Suppressor macrophage (primary cell): ENCODE measurements around the gene TBC1D2B.
A peak's percentile ranks its signal among the peaks of the same experiment; 100 is the strongest.

Source experiments
- DNase-seq, 4 experiments: peaks; one replicate each; pipeline ENCODE4 v3.0.0-alpha.2; 2020 to 2022

Gene TBC1D2B

DNA sequence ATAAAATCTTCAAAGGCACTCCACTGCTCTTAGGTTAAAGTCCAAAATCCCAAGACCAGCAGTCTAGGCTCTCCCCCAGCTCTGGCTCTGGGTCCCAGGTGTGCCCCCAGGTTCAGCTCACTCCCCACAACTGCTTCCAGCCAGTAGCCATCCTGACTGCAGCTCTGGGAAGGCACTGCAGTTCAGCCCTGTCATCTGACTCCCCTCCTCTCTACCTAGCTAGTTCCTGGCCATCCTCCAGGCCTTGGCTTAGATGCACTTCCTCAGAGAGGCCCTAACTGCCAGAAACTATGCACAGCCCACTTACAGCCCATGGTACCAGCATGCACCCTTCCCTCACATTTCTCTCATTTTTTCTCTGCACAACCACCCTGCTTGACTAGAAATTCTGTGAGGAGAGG is 25.5 kb downstream of the TBC1D2B start:
- DNase-seq: no peak

DNA sequence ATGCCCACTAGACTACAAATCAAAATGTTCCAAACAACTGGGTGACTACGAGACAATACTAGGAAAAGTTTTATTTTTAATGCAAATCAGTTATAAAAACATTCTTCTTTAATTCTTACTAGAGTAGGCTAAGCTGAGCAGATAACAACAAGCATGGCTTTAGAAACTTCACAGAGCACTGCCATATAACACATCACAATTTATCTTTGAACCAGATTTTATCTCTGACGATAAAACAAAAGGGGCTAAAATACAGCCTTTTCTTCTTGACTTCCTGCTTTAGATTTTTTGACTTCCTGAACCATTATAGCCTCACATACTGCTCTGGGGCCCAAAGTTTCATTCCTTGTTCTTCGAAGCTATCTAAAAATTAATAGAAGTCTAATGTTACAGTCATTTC is 25.9 kb downstream of the TBC1D2B start:
- DNase-seq: no peak

DNA sequence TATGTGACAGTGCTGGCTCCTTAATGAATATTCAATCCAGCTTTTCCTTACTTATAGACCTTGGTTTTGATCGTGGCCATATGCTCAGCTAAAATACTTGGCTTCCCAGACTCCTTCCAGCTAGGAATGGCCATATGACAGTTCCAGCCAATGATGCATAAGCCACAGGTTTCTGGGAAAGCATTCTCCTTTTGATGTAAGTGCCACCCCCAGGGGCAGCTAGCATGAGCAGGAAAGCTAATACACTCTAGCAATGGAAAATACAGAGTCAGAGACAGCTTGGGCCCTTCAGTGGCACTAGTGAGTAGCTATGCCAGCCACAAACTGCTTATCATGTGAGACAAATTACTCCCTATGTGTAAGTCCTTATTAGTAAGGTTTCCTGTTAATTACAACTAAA is 26.7 kb downstream of the TBC1D2B start:
- DNase-seq: no peak

DNA sequence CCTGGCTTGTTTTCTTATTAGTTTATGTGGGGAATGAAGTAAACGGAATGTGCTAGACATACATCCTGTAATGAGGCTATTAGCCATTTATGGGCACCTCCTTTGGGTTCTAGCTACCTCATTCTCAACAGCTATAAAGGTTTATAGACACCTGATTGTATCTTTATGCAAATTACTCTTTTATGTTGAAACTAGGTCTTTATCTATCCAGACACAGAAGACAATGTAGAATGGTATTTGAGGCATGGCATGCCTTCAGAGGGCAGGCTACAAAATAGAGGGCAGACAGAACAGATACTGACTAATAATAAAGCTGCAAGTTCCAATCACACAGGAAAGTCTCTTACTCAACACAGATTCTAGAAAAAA is 27.1 kb downstream of the TBC1D2B start:
- DNase-seq: no peak

DNA sequence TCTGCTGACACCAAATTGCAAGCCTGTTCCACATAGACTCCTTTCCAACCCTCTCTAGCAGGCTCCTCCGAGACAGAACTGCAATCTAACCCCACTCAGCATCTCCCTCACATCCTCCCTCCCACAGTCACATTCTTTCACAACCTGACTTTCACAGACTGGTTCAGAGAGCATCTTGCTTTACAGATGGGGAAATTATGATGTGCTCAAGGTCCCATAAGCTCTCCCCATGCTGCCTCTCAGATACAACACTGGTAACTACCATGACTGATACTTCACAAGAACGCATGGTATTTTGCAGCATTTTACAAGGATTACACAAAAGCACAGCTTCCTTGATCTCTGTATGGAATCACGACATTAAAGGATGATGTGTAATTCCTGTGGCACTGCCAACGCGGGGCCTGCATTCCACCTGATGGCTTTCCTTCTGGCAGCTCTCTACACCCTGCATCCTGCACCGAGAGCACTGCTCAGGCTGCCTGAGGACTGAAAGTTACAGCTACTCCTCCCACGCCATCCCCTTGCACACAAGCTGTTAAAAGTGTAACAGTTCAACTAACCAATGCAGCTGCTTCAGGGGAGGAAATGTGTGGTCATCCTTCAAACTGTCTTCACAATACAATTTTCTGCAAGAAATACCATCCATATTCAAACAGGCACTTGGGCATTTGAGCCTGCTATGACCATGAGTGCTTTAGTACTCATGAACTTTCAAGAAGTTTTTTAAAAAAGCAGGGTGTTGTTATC is 27.6 kb downstream of the TBC1D2B start:
- DNase-seq: peak; percentile 74 to 88 (median 82)

DNA sequence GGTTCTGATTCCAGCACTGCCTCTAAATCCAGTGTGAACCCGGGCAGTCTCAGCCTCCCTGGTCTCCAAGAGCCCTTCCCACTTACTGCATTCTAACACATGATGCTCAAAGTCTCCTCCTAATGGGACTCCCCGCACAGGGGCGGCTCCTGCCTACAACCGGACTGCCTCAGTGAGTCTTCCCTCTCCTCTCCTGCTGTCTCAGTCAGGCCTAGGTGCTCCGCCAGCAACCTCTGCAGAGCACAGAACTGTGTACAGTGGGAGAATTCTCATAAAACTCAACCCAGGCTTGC is 28.9 kb downstream of the TBC1D2B start:
- DNase-seq: peak in 1 of 4 experiments; percentile 39

DNA sequence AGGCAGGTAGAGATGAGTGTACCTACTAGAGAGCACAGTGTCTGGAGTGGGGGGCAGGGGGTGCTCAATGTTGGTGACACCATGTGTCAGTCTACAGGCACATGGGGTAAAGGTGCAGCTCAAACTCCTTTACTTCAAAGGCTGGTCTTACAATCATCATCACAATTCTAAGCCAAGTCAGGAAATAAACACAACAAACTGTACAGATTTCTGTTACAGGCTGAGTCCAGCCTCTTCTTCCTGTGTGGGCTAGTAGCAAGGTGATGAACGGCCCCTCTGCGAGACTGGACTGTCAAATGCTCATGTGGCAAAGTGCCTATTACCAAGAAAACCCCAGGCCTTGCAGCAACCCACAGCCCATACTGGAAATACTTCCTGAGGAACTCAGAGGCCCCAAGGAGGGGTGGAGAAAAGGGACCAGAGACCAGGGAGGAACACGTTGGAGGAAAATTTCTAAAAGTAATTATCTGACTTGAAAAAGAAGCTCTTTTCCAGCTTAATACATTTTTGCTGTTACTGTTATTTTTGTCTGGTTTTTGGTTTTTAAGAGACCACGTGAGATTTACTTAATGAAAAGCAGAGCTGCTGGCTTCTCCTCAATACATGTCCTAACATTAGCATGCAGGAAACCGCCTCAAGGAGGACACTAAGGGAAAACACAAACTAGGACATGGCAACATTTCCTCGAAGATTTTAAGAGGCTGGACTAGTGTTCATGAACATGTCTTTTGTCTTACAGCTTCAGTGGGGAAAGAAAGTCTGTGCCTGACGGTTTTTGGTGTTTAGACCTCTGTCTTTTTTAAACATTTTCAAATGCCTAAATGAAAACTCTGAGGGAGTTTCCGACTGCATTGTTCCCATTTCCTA is 29.5 kb downstream of the TBC1D2B start:
- DNase-seq: peak; percentile 74 to 87 (median 86)

DNA sequence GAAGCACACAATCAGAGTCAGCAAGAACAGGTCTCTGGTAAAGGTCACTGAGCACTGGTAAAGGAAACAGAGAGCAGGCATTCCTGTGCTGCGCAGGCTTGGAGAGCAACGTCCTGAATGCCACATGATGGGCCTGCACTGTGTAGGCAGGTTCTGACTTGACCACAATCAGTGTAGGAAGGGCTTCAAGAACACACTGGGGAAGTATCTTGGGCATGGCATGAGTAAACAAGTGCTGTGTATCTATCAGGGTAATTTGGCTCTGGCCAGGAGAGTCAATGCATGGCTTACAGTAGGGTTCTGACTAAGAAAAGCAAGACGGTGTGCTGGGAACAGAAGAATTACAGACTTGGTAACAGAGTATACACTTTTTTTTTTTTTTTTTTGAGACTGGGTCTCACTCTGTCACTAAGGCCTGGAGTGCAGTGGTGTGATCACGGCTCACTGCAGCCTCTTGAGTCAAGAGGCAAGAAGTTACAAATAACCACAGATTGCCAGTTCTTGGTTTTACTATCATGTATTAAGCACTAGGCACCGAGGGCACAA is 30.6 kb downstream of the TBC1D2B start:
- DNase-seq: peak; percentile 75 to 92 (median 88)

DNA sequence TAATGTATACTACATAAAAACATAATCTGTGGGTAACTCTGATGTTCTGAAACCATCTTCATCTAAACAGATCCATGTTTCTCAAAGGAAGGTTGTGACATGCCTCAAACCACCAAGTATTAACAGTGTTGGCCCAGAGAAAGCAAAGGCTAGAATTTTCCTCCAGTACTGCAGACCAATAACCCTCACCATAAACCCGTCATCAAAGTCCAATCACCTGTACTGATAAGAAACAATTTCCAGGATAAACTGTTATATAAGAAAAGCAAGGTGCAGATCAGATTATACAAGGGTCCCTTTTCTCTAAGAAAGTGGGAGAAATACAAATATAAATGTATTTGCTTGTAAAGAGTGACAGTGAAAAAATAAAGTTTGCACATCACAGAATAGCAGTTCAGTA is 32.3 kb downstream of the TBC1D2B start:
- DNase-seq: no peak

DNA sequence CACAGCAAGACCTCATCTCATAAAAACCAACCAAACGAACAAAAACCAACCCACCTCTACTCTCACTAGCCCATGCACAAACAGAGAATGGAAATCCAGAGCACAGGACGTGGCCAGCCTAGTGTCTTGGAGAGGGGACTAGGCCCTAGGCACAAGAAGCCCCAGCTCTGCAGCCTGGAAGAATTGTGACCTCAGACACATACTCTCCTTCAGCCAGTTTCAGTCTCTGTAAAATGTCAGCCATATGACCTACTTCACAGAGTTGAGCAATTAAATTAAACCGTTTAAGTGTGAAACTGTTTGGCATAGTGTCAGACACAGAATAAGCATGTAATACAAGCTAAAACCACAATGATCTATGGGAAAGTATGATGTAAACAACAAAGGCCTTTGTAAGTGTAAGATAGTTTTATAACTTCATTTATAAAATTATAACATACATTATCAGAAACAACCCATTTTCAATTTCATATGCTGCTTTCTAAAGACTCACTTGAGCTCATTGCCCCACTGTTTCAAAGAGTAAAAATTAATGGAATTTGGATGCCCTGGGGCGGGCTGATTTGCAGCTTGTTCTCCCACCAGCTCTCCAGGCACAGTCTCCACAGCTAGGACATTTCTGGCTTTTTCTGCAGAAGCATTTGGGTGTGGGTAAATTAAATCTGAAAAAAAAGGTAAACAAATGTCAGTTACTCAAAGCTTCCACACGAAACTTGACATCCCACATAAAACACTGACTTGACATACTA is 32.9 kb downstream of the TBC1D2B start:
- peak; percentile 43 to 82 (median 60) for DNase-seq

DNA sequence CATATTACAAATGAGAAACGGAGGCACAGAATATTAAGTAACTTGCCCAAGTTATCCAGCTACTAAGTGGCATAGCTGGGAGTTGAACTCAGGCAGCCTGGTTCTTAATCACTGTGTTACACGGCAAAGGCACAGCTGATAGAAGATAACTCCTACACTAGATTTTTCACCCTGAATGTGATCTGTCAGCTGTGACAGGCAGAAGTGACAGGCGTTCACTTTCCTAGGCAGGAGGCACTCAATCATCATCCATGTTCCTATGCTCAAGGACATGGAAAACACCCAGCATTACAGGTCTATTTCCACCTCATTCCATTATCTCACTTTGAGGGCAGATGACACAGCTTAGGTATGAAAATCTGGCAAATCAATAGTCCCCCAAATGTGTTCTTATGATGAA is 35.6 kb downstream of the TBC1D2B start:
- DNase-seq: no peak

DNA sequence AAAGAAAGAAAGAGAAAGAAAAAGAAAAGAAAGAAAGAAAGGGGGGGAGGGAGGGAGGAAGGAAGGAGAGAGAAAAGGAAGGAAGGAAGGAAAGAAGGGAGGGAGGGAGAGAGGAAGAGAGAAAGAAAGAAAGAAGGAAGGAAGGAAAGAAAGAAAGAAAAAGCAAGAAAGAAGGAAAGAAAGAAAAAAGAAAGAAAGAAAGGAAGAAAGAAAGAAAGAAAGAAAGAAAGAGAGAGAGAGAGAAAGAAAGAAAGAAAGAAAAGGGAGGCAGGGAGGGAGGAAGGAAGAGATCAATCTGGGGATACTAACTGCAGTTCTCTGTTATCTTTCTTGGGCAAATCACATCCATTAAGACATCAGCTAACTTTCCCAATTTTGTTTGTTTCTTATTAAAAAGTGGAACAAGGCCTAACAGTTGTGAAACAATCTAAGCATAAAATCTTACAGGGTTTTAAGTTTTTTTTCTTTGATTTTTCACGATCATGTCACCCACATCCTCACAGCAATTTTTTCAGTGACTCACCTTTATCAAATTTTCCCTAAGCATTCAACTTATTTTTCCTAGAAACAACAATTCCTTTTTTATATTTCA is 36.8 kb downstream of the TBC1D2B start:
- DNase-seq: peak in 2 of 4 experiments; percentile 67 to 68

DNA sequence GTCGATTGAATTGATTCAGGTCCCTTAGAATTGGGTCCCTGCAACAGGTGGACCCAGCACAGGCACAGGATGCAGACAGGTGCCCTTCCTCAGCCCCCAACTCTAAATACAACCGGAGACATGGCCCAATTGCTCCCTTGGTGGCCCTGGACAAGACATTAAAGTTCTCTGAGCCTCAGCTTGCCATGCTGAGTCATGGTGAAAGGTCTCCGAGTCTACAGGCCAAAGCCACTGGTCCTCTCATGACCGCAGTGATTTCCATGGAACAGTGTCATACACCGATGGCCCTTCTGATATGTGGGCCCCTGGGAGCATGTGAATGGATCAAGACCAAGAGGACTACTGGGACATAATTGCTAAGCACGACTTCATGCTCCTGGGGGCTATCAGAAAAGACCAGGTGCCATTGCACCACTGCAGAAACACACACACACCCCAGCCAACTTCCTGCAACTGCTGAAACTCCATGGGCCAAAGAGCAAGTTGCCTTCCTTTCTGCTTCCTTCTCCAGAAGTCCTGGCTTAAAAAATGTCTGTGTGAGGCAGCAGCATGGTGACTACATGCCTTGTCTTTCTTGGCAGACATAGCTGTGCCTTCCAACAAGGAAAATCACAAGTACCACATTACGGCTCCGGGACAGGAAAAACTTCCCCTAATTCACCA is 38.8 kb downstream of the TBC1D2B start:
- DNase-seq: peak in 1 of 4 experiments; percentile 22

DNA sequence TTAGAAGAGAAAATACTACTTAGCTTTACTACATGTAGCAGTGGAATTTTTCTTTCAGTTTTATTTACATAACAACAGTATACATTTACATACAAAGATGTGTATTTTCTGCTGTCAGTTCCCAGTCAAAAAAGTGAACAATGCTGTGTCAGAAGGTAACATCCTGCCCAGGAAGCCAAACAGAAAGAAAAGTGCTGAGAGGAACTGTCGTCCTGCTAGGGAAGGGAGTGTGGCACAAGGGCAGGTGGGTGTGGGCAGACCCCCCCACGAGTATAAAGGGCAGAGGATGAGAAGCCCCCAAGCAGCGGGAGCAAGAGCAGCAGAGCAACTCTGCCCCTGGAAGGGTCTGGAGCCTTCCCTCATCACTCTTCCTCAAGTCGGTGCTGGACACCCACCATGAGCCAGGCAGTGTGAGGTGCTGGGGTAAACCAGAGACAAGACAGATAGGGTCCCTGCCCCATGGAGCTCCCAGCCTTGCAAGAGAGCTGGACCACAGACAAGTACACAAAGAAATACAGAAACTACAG is 39.7 kb downstream of the TBC1D2B start:
- DNase-seq: no peak

DNA sequence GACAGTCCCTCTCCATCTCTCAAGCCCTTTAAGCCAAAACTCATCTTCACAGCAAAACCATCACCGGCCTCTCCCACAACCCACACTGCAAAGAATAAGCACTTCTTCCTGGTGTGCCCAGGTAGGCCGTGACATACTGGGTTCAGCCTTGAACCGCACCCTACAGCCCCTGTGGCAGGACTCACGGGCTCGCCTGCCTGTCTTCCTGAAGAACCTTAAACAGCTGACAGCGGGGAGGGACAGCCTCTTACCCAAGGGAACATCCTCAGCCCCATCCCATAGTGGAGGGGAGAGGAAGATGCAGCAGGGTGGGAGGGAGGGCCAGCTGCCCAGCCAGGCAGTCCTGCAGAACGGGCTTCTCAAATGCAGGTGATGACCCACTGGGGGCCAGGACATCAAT is 40.2 kb downstream of the TBC1D2B start:
- no peak for DNase-seq

DNA sequence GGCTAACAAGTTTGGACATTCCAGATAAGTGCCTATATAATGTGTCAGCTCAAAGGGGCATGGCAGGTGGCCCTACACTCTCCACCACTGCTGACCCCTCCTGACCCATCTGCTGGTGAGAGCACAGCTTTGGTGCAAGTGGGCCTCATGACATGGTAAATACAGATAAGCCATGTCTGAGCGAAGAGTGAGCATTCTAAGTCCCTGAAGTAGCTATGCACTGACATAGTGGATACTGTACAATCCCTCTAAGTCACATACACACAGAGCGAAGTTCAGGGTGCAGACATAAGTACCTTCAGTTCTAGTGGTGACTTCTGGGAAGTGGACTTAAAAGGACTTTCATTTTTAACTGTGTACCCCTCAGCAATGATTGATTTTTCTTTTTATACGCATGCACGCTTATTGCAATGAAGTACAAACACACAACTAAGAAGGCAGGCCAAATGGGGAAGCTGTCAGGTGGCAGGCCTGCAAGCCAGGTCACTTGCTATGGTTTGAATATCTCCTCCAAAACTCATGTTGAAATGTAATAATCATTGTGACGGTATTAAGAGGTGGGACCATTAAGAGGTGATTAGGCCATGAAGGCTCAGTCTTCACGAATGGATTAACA is 41.5 kb downstream of the TBC1D2B start:
- DNase-seq: no peak

DNA sequence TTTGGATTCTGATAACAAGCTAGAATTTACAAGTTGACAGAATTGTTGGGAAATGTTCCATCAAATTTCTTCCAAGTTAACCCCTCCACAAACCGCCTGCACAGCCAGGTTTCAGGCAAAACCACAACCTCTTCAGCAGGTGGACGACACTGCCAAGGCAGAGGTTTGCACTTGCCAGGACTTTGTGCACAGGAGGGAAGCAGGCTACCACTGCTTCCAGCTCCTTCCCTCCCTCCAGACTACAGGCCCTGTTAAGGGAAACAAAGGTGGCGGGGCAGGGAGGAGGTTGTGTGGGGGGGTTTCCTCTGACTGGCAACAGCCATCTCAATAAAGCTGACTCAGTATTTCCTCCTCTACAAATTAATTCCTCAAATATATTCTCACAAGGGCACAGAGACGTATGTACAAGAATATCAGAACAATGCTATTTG is 42.2 kb downstream of the TBC1D2B start:
- DNase-seq: peak in 3 of 4 experiments; percentile 47 to 57 (median 57)

DNA sequence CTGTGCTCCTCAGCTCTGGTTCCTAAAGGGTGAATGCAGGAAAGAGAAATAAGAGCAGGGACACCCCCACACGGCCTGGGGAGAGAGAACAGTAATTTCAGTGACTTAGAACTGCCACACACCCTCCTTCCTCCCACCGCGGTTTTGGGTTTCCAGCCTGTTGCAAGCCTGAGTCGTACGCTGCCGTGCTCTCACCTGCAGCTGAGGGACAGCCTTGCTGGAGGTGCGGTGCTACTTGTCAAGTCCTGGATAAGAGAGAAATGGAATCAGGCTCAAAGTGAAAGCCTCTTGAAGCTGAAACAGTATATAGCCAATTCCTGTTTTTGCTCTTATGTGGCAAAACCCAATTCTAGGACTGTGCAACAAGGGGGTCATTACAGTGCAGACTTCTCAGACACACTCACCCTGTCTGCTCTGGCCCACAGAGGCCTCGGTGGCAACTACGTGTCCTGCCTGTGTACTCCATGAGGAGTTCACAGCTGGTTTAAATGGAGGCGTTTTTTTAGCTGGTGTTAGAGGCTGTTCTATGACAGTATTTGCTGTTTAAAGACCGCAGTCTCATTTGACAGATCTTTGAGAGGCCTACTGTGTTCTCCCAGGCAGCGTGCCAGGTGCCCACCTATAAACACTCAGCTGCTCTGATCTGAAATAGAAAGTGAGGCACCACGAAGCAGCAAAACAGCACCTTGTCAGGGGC is 42.9 kb downstream of the TBC1D2B start:
- DNase-seq: peak; percentile 60 to 86 (median 80)

DNA sequence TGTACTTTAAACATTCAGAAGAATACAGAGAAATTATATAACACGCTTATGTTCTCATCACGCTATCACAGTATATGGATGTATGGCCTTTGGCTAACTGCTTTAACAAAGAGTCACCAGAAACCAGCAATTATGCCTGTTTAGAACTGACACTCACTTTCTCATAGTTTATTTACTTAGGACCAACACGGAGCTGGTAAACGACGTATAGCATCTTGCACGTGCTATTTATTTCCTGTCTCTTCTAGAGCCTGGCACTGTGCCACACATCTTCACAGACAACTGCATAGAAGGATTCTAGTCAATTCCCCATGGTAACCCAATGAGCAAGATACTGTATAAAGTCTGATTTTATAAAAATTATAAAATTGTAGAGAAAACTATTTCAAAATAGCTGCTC is 43.6 kb downstream of the TBC1D2B start:
- peak in 1 of 4 experiments; percentile 22 for DNase-seq

DNA sequence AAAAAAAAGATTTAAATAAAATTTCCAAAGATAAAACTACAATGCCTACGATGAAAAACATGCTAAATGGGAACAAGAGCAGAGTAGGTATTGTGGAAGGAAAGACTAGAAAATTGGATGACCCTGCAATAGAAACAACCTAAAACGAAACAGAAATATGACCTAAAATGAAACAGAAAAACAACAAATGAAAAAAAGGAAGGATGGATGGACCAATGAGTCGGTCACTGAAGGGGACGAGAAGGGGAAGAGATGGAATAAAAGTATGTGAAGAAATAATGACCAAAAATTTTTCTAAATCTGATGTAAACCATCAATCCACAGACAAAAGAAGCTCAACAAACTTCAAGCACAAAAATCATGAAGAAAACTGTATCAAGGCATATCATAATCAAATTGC is 44.8 kb downstream of the TBC1D2B start:
- peak in 2 of 4 experiments; percentile 40 to 43 for DNase-seq

DNA sequence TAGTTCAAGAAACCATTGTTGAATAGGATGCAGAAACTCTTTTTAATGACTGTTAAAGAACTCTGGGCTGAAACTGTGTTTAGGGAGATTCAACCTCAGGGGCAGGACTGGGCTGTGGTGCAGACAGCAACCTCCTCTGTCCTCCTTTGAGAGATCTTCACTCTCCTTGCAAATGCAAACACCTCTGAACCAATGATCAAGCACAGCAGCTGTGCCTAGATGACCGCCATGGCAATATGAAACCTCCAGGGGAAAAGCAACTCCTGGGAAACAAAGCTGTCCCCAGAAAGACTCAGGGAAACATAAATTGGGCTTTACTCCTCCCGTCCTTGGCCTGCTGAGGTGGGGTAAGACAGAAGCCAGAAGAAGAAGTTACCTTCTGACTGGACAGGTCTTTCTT is 52.6 kb downstream of the TBC1D2B start:
- no peak for DNase-seq
